ENCODE measurements around the gene CARD10.

CARD10 gene, protein sequence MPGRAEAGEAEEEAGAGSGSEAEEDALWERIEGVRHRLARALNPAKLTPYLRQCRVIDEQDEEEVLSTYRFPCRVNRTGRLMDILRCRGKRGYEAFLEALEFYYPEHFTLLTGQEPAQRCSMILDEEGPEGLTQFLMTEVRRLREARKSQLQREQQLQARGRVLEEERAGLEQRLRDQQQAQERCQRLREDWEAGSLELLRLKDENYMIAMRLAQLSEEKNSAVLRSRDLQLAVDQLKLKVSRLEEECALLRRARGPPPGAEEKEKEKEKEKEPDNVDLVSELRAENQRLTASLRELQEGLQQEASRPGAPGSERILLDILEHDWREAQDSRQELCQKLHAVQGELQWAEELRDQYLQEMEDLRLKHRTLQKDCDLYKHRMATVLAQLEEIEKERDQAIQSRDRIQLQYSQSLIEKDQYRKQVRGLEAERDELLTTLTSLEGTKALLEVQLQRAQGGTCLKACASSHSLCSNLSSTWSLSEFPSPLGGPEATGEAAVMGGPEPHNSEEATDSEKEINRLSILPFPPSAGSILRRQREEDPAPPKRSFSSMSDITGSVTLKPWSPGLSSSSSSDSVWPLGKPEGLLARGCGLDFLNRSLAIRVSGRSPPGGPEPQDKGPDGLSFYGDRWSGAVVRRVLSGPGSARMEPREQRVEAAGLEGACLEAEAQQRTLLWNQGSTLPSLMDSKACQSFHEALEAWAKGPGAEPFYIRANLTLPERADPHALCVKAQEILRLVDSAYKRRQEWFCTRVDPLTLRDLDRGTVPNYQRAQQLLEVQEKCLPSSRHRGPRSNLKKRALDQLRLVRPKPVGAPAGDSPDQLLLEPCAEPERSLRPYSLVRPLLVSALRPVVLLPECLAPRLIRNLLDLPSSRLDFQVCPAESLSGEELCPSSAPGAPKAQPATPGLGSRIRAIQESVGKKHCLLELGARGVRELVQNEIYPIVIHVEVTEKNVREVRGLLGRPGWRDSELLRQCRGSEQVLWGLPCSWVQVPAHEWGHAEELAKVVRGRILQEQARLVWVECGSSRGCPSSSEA

DNA sequence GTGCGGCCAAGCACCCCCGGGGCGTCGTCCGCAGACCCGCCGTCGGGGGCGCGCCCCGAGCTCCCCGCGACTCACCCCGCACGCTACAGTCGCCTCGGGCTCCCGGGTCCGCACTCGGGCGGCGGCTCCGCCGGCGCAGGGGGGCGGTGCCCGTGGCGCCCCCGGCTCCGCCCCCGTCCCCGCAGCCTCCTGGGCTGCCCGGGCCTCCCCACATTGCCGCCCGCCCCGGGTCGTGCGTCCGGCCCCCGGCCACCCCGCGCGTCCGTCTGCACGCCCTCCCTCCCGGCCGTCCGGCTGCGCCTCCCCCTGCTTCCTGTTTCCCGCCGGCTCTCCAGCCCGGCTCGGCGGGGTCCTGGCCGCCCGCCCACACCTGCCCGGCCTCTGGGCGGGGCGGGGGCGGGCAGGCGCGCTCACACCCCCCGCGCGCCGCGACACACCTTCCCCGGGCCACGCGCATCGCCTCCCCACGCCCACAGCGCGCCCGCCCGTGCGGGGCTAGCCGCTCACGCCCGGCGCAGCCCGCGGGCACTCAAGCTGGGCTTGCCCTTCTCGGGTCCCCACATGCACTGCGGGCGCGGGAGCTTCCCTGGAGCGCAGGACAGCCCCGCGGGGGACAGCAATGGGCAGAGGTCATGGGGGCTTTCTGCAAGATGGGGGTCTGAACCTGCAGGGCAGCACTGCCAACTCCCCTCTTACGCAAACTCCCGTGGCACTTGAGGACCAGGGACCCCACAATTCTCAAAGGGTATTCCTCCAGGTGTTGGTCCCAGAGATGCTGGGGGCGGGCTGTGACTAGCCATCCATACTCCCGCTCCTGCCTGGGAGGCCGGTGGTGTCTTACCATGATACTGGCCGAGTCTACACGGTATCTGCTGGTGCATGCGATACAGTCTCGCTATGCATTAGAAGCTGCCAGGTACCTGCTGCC lies at the start of gene CARD10:
Gene CARD10 (minus strand): TSS at position 148 of the 928 bp plus-strand sequence. CDS start 215 bp downstream, outside the sequence.
- peak within 1 kb of the TSS; percentile 56 for H3K4me3 Mint-ChIP-seq
- no peak for DNase-seq (ENCODE audit: low spot score)
- H3K9me3 Mint-ChIP-seq = no peaks in the 10 kb centered on the region
- no peak within 1 kb of the TSS for H3K27ac Mint-ChIP-seq
- H3K27me3 Mint-ChIP-seq (ENCODE audit: low read depth) = peaks cover 70% of the 10 kb centered on the region
- no peaks in the 10 kb centered on the region for H3K36me3 Mint-ChIP-seq (ENCODE audit: low read depth)
- peaks cover 4% of the 10 kb centered on the region for H3K4me1 Mint-ChIP-seq (ENCODE audit: low read depth)

DNA sequence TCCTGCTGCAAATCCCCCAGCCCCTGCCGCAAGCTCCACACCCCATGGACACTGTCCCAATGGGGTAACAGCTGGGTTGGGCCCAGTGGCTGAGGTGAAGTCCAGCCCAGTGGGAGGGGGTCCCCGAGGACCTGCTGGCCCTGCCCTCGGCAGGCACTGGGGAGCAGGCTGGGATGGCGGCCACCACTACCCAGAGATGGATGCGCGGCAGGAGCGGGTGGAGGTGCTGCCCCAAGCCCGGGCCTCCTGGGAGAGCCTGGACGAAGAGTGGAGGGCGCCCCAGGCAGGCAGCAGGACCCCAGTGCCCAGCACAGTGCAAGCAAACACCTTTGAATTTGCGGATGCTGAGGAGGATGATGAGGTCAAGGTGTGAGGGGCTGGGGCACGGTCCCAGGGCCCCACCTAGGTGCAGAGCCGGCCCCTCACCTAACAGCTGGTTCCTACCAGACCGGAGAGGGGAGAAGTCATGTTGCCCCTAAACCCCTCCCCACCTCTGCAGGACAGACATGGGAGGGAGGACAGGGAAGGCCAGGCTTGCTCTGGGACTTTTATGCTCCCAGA lies 49.3 kb upstream of the CARD10 start:
- no peak for DNase-seq (ENCODE audit: low spot score)
- Mint-ChIP-seq H3K9me3 (no peaks in the 10 kb centered on the region), H3K27me3 (ENCODE audit: low read depth) (peaks cover 42% of the 10 kb centered on the region), H3K4me3 (no peak overlapping the region), H3K27ac (no peak overlapping the region), H3K36me3 (ENCODE audit: low read depth) (no peaks in the 10 kb centered on the region), H3K4me1 (ENCODE audit: low read depth) (peaks cover 13% of the 10 kb centered on the region)

DNA sequence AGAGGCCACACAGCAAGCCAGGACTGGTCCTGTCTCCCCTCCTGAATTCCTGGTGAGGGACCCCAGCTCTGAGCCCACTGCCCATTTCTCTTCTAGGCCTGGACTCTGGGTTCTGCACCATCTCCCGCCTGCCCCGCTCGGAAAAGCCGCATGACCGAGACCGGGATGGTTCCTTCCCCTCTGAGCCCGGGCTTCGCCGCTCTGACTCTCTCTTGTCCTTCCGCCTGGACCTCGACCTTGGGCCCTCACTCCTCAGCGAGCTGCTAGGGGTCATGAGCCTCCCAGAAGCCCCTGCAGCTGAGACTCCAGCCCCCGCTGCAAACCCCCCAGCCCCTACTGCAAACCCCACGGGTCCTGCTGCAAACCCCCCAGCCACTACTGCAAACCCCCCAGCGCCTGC lies 48.8 kb upstream of the CARD10 start:
- no peak overlapping the region for H3K27ac Mint-ChIP-seq
- H3K9me3 Mint-ChIP-seq = no peaks in the 10 kb centered on the region
- H3K36me3 Mint-ChIP-seq (ENCODE audit: low read depth) = no peaks in the 10 kb centered on the region
- peaks cover 13% of the 10 kb centered on the region for H3K4me1 Mint-ChIP-seq (ENCODE audit: low read depth)
- H3K4me3 Mint-ChIP-seq = no peak overlapping the region
- peaks cover 42% of the 10 kb centered on the region for H3K27me3 Mint-ChIP-seq (ENCODE audit: low read depth)
- no peak for DNase-seq (ENCODE audit: low spot score)

DNA sequence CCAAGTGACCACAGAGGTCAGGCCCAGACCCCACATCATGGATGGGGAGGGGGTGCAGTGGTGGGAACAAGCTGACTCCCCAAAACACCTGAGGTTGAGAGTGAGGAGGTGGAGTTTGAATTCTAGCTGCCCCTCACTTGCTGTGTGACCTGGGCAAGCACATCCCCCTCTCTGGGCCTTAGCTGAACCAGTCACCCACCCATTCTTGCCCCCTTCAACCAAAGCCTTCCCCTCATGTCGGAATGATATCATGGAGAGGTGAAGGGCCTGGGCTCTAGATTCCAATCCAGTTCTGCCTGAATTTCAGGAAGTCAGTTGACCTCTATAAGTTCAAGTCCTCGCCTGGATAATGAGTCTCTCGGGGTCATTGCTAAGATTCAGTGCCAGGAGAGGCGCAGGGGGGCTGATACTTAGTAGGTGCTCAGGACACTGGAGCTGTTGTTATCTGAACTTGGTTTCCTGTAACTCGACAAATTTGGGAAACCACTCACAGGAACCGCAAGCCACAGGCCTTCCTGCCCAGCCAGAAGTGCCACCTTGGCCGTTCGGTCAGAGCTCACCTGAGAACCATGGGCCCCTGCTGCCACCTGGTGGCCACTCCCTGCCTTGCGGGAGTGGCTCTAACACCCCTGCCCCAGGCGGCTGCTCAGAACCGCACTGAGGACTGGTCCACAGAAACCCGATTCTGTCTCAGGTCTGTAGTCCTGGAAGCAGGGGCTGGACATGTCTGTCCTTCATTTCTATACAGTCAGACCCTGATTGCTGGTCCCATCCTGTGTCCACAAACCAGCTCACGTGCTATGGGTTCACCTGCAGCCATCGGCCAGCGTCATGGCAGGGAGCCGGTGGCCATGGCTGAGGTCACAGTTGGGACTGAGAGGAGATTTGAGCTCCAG lies 47.9 kb upstream of the CARD10 start:
- peaks cover 50% of the 10 kb centered on the region for H3K27me3 Mint-ChIP-seq (ENCODE audit: low read depth)

DNA sequence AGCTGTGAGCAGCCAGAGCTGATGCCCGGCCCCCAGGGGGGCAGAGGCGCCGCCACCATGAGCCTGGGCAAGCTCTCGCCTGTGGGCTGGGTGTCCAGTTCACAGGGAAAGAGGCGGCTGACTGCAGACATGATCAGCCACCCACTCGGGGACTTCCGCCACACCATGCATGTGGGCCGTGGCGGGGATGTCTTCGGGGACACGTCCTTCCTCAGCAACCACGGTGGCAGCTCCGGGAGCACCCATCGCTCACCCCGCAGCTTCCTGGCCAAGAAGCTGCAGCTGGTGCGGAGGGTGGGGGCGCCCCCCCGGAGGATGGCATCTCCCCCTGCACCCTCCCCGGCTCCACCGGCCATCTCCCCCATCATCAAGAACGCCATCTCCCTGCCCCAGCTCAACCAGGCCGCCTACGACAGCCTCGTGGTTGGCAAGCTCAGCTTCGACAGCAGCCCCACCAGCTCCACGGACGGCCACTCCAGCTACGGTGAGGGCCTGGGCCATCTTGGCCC lies 47.2 kb upstream of the CARD10 start:
- Mint-ChIP-seq H3K4me3 (peak overlapping the region; percentile 32), H3K4me1 (ENCODE audit: low read depth) (peaks cover 14% of the 10 kb centered on the region), H3K27me3 (ENCODE audit: low read depth) (peaks cover 58% of the 10 kb centered on the region), H3K27ac (no peak overlapping the region), H3K36me3 (ENCODE audit: low read depth) (no peaks in the 10 kb centered on the region), H3K9me3 (no peaks in the 10 kb centered on the region)
- peak; percentile 28 for DNase-seq (ENCODE audit: low spot score)

More for the DNA sequence above, 47.9 kb upstream of the CARD10 start:
- peaks cover 13% of the 10 kb centered on the region for H3K4me1 Mint-ChIP-seq (ENCODE audit: low read depth)
- H3K36me3 Mint-ChIP-seq (ENCODE audit: low read depth) = no peaks in the 10 kb centered on the region
- no peaks in the 10 kb centered on the region for H3K9me3 Mint-ChIP-seq
- H3K4me3 Mint-ChIP-seq = peak overlapping the region; percentile 46
- H3K27ac Mint-ChIP-seq = peak overlapping the region; percentile 11
- DNase-seq (ENCODE audit: low spot score) = peak; percentile 88

DNA sequence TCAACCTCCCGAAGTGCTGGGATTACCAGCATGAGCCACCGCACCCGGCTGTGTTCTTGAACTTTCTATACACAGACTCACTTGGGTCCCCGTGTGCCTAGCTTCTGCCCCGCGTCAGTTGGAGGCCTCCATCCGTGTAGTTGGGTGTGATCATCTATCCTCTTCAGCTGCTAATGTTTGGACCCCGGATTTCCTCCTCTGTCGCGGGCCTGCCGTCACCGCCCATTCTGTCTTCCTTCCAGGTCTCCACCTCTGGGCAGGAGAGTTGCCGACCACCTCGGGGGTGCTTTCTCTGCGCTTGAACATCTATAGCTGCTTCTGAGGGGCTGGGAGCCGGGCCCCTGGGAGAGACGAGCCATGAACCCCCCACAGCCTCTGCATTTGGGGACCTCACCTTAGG lies 46.6 kb upstream of the CARD10 start:
- Mint-ChIP-seq H3K9me3 (no peaks in the 10 kb centered on the region), H3K4me1 (ENCODE audit: low read depth) (peaks cover 15% of the 10 kb centered on the region), H3K4me3 (no peak overlapping the region), H3K27ac (no peak overlapping the region), H3K36me3 (ENCODE audit: low read depth) (no peaks in the 10 kb centered on the region), H3K27me3 (ENCODE audit: low read depth) (peaks cover 58% of the 10 kb centered on the region)
- DNase-seq (ENCODE audit: low spot score) = no peak

DNA sequence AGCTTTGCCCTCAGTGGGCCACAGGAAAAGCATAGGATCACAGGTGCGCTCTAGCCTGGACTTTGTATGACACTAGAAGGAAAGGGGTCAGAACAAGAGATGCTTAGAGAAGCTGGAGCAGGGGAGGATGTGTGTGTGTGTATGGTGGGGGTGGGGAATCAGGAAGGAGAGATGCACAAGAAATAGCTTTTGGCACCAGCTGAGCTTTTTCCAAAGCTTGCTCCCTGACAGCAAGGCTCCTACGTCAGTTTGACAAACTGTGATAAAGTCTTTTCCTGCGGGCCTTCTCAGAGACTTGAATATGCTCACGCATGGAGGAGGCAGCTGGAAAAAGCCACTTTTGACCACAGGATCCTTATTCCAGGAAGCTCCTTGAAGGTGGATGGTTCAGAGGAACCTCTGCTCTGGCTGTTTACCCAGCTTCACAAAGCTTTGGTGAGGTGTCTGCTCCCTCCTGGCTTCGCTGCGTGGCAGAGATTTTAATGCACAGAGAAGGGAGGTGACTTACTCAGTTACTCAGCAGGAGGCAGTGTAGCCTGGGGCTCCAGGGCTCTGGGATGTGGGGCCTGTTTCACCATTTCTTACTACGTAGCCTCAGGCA lies 45.0 kb upstream of the CARD10 start:
- Mint-ChIP-seq H3K27ac (no peak overlapping the region), H3K27me3 (ENCODE audit: low read depth) (peaks cover 54% of the 10 kb centered on the region), H3K36me3 (ENCODE audit: low read depth) (no peaks in the 10 kb centered on the region), H3K4me3 (no peak overlapping the region), H3K4me1 (ENCODE audit: low read depth) (peaks cover 15% of the 10 kb centered on the region), H3K9me3 (no peaks in the 10 kb centered on the region)
- no peak for DNase-seq (ENCODE audit: low spot score)

DNA sequence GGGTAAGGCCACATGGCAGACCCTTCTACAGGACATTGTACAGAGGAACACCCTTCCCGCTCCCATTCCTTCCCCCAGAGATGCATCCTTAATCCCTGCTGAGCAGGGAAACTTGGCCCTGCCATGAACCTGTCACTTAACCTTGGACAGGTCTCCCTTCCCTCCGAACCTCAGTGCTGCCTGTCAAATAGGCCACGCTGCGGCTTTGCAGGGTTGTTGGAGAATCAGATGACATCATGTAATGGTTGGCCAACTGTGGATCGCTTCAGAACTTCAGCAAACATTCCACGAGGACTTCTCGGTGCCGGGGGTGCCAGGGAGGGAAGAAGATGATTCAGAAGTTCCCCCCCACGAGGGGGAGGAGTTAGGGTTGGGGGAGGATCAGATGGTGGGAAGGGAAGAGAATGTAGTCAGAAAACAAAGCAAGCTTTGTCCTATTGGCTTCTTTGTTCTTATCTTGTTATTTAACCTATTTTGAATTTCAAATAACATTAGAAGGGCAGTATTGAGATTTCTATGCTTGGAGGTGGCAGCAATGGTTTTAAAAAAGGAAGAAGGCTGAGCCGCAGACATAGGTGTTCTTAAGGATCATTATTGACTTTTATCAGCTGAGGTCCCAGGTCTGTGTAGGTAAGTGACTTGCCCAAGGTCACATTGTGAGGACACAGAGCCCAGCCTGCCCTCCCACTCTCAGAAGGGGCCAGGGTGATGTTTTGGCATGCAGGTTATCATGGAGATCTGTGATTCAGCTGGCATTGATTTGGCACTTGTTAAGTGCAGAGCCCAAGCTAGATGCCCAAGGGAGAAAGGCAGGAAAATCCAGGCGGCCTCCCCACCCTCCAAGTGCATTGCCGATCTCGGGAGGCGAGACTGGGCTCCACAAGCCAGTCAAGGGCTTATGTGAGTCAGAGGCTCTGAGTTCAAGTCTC lies 44.2 kb upstream of the CARD10 start:
- Mint-ChIP-seq H3K4me3 (no peak overlapping the region), H3K27me3 (ENCODE audit: low read depth) (peaks cover 62% of the 10 kb centered on the region), H3K27ac (no peak overlapping the region), H3K36me3 (ENCODE audit: low read depth) (no peaks in the 10 kb centered on the region), H3K9me3 (no peaks in the 10 kb centered on the region), H3K4me1 (ENCODE audit: low read depth) (peaks cover 15% of the 10 kb centered on the region)
- DNase-seq (ENCODE audit: low spot score) = no peak

DNA sequence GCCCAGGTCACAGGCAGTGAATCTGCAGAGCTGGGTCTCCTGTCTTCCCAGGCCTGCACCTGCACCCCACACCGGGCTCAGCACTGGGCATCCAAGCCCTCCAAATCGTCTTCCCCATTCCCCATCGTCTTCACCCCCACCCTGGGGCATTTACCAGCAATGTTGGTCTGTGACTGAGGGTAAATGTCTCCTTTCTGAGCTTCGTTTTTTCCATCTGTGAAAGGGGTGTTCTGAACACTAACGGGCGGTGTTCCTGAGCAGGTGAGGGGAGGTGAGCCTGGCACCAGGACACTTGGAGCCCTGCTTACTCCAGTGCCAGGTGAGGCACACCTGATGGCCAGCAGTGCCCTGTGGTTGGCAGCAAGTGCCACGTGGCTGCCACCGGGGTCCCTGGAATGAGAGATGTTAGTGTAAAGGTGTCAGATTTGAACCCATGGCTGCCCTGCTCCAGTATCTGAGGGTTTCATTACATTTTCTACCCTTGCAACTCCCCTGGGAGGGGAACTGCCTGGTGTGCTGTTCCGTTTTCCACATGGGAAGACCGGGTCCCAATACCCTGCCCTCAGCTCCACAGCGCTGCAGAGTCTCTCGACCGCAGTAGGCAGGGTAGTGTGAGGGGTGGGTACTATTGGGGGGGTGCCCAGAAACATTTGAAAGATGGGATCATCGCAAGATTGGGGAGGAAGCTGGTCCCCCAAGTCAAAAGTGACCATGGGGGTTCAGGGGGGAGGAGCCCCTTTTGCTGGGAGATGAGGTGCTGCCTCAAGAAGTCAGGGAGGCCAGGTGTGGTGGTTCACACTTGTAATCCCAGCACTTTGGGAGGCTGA lies 43.0 kb upstream of the CARD10 start:
- Mint-ChIP-seq H3K27ac (no peak overlapping the region), H3K4me3 (peak overlapping the region; percentile 30), H3K4me1 (ENCODE audit: low read depth) (peaks cover 10% of the 10 kb centered on the region), H3K9me3 (no peaks in the 10 kb centered on the region), H3K36me3 (ENCODE audit: low read depth) (no peaks in the 10 kb centered on the region), H3K27me3 (ENCODE audit: low read depth) (peaks cover 72% of the 10 kb centered on the region)
- DNase-seq (ENCODE audit: low spot score) = no peak

DNA sequence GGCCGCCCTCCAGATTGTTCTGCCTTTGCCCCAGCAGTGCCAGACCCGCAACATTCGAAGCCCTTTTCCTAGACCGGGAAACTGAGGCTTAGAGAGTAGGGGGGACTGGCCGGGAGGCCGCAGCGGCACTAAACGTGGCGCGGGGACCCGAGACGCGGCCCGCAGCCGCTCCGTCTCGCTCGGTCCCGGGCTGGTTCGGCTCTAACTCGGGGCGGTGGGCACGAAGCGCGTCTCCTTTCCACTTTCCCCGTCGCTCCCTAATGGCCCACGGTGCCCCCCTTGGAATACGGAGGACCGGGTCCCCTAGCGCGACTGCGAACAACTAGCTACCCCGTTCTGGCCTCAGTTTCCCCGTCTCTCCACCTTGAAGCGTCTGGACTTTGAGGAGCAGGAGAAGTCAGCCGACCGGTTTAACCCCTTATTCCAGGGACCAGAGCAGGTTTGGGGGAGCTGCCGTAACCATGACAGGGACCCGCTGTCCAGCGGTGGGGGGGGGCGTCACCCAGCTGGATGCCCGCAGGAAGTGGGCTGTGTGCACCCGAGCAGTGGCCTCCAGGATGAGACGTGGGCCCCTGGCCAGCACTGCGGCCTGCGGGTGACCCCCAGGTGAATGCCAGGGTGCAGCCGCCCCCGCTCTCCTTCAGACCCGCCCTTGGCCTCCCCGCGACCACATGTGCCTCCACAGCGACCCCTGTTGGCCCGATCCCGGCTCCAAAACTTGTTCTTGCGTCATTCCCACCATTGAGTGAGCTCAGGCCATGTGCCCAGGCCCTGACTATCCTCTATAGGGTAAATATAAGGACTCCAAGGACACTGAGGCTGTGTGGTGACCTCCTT lies 42.2 kb upstream of the CARD10 start:
- peak; percentile 79 for DNase-seq (ENCODE audit: low spot score)
- Mint-ChIP-seq H3K27me3 (ENCODE audit: low read depth) (peaks cover 77% of the 10 kb centered on the region), H3K36me3 (ENCODE audit: low read depth) (no peaks in the 10 kb centered on the region), H3K27ac (no peak overlapping the region), H3K4me3 (peak overlapping the region; percentile 42), H3K9me3 (no peaks in the 10 kb centered on the region), H3K4me1 (ENCODE audit: low read depth) (peaks cover 4% of the 10 kb centered on the region)
